ENCODE data around the gene OSBPL9. TPM values are rescaled to one million over a fixed set of nuclear protein-coding genes. Genes with fewer than 3 reads are reported as not detected.

Gene OSBPL9
- polyA plus RNA-seq, 3 donors = 140 to 157 (median 152) TPM

Other genes starting within 250 kb of the OSBPL9 start
- 10 to 100 TPM; 41.1 to 44.9 (median 41.6) TPM for gene EPS15, start 97.8 kb upstream of the OSBPL9 start, polyA plus RNA-seq (ENCODE audit: insufficient read length in 3 of 3)

All from right renal cortex interstitium (tissue), 3 donors.